ENCODE measurements around the gene PROSER1.

The PROSER1 gene

DNA sequence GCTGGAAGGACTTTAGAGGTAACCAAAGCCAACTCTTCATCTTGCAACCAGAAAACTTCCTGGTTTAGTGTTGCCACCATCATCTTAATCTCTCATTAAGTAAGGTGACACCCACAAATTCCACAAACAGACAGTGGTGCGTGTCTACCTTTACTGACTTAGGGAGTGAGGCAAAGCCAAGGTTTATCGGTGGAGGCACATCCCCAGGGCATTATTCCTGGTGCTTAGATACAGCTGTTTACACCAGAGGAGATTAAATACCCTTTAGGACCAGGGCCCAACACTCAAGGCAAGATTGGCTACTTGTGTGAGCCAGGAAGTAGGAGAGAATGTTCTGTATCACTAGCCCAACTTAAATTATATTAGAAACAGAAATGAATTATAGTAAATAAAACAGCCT lies 56.8 kb downstream of the PROSER1 start:
- TF ChIP-seq, protein P1, sequence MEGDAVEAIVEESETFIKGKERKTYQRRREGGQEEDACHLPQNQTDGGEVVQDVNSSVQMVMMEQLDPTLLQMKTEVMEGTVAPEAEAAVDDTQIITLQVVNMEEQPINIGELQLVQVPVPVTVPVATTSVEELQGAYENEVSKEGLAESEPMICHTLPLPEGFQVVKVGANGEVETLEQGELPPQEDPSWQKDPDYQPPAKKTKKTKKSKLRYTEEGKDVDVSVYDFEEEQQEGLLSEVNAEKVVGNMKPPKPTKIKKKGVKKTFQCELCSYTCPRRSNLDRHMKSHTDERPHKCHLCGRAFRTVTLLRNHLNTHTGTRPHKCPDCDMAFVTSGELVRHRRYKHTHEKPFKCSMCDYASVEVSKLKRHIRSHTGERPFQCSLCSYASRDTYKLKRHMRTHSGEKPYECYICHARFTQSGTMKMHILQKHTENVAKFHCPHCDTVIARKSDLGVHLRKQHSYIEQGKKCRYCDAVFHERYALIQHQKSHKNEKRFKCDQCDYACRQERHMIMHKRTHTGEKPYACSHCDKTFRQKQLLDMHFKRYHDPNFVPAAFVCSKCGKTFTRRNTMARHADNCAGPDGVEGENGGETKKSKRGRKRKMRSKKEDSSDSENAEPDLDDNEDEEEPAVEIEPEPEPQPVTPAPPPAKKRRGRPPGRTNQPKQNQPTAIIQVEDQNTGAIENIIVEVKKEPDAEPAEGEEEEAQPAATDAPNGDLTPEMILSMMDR (IDR thresholded peaks at IDR 0.05): no peak
- no peak overlapping the region for H3K27ac ChIP-seq
- H3K9ac ChIP-seq: no peak overlapping the region
- H3K27me3 ChIP-seq (ENCODE audit: control insufficient read depth, insufficient read depth, low read length): no peaks in the 10 kb centered on the region
- no peaks in the 10 kb centered on the region for H3K79me2 ChIP-seq
- H3K36me3 ChIP-seq (ENCODE audit: control insufficient read depth, insufficient read depth, low read length): no peaks in the 10 kb centered on the region
- no peak overlapping the region for H3K4me3 ChIP-seq (ENCODE audit: low read depth, low read length)
- no peak overlapping the region for H3K4me2 ChIP-seq (ENCODE audit: low read length)
- H3K4me1 ChIP-seq: no peaks in the 10 kb centered on the region
- H3K9me3 ChIP-seq (ENCODE audit: control insufficient read depth, low read length): no peaks in the 10 kb centered on the region
- H2AFZ ChIP-seq: no peak overlapping the region

DNA sequence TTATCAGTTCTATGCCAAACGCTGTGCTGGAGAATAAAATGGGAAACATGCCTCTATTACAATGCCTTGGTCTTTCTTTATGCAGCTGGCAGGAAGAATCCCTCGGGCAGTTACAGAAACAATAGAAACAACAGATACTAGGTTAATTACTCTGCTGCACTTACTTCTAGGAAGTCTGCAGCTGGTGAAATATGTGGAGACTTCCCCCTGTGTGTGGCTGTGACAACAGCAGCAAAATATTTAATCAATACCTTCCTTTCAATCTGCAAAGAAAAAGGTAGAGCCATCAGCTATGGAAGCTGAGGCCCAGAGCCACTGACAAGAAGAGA lies 57.2 kb downstream of the PROSER1 start:
- H3K4me3 ChIP-seq (ENCODE audit: low read depth, low read length): no peak overlapping the region
- H3K4me1 ChIP-seq: no peaks in the 10 kb centered on the region
- no peaks in the 10 kb centered on the region for H3K27me3 ChIP-seq (ENCODE audit: control insufficient read depth, insufficient read depth, low read length)
- H3K9me3 ChIP-seq (ENCODE audit: control insufficient read depth, low read length): no peaks in the 10 kb centered on the region
- TF ChIP-seq, protein P1 (IDR thresholded peaks at IDR 0.05): no peak
- H3K79me2 ChIP-seq: no peaks in the 10 kb centered on the region
- no peak overlapping the region for H3K27ac ChIP-seq
- H3K9ac ChIP-seq: no peak overlapping the region
- no peaks in the 10 kb centered on the region for H3K36me3 ChIP-seq (ENCODE audit: control insufficient read depth, insufficient read depth, low read length)
- no peak overlapping the region for H2AFZ ChIP-seq
- H3K4me2 ChIP-seq (ENCODE audit: low read length): no peak overlapping the region

DNA sequence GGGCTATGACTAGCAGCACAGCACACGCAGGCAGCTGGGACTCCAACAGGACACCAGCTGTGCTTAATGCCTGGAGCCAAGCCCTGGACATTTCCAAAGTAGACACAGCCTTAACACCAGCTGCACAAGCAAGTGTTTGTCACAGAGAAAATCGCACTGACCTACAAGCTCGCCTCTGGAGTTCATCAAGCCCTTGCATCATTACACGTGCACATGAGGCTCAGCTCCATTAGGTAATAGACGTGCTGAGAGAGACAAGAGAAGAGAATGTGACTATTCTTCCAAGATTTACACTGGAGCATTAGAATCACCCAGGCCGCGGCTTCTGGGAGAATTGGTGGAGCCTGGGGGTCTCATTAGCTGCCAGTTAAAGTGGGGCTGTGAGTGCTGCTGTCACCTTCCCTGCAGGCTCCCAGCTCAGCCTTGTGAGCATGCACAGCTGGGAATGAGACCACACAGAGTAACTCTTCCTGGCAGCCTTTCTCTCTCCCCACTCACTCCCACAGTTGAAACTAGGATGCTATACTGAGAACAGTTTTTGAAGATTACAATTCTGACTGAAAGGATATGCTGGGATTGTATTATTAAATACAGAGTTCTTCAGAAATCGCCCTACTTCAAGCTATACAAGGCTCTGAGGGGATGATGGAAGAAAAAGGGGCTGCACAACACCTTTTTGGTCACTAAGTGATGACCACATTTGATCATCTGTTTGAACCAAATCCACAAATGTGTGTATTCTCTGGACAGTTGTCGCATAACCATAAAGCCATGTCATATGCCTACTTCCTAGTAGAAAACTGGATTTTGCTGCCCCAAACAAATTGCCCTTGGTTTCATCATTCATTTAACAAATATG lies 57.8 kb downstream of the PROSER1 start:
- Histone ChIP-seq H3K79me2 (no peaks in the 10 kb centered on the region), H3K9ac (no peak overlapping the region), H3K4me1 (no peaks in the 10 kb centered on the region), H2AFZ (no peak overlapping the region), H3K27me3 (ENCODE audit: control insufficient read depth, insufficient read depth, low read length) (no peaks in the 10 kb centered on the region), H3K4me3 (ENCODE audit: low read depth, low read length) (no peak overlapping the region), H3K36me3 (ENCODE audit: control insufficient read depth, insufficient read depth, low read length) (no peaks in the 10 kb centered on the region), H3K27ac (no peak overlapping the region), H3K9me3 (ENCODE audit: control insufficient read depth, low read length) (no peaks in the 10 kb centered on the region), H3K4me2 (ENCODE audit: low read length) (no peak overlapping the region)
- TF ChIP-seq, protein P1 (IDR thresholded peaks at IDR 0.05): no peak

DNA sequence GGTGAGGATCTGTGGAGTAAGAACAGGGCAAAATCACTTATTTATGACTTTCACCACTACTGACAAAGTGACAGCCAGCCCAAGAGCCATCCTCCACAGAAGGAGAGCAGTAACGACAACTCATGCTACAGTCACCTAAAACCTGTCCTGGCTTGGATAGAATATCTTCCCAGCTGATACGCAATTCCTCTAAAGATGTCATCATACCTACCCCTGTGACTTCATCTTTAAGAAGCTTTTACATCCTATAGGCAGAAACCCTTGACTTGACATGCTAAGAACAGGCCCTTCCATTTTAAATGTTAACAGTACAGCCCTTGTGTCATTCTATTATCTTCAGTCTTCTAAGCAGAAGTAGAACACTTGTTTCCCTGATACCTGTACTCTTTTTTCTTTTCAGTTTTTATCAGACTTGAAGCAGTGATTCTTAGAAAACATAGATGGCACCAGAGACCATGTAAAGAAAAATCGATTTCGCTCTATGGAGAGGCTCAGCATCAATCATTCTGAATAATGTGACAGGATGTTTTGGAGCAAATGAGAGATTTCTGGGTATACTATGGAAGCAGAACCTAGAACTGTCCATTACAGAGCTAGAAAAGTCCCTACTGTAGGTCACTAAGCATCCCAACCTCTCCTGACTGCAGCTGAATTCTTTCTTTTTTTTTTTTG lies 67.4 kb downstream of the PROSER1 start:
- TF ChIP-seq, protein P1 (IDR thresholded peaks at IDR 0.05): no peak
- no peak overlapping the region for H3K4me2 ChIP-seq (ENCODE audit: low read length)
- no peak overlapping the region for H3K9ac ChIP-seq
- no peaks in the 10 kb centered on the region for H3K4me1 ChIP-seq
- H3K27me3 ChIP-seq (ENCODE audit: control insufficient read depth, insufficient read depth, low read length): no peaks in the 10 kb centered on the region
- no peak overlapping the region for H2AFZ ChIP-seq
- no peaks in the 10 kb centered on the region for H3K9me3 ChIP-seq (ENCODE audit: control insufficient read depth, low read length)
- H3K36me3 ChIP-seq (ENCODE audit: control insufficient read depth, insufficient read depth, low read length): no peaks in the 10 kb centered on the region
- H3K4me3 ChIP-seq (ENCODE audit: low read depth, low read length): no peak overlapping the region
- no peaks in the 10 kb centered on the region for H3K79me2 ChIP-seq
- no peak overlapping the region for H3K27ac ChIP-seq
